Measurements from ENCODE around the gene CLEC2D. TPM values are rescaled to one million over a fixed set of nuclear protein-coding genes. Genes with fewer than 3 reads are reported as not detected.
A peak's percentile ranks its signal among the peaks of the same experiment; 100 is the strongest.
"Not testable (repeated sequence)": the region's sequence is repeated elsewhere in the genome, so short reads cannot be mapped to it uniquely, and the experiment has no call there.

CLEC2D gene
- total RNA-seq, 2 experiments from 2014 or later, result 280 to 301 TPM

DNA sequence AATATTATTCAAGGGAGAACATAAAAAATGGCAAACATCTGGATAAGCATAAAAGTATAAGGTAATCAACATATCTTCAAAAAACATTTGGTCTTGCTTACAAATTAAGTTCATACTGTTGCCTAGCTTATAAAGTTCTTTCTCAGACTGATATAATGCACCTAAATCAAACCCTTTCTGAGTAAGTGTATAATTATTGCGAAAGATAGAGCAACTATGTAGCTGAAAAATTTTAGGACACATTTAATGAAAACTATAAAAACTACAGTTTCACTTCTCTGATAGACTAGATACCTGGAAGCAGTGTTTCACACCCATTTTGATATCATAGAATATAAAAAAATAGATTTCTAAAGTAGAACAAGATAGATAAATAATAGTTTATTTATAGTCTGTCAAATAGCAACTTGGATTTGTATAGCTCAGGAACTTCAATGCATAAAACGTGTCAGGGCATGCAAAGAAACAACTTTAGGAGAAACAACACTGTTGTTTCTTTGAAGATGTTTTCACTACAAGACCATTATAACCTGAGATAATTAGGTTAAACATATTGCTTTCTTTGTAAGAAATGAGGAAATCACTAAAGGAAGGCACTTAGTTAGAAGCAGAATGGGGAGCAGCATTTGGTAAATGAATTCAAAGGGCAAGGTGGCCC lies 55.8 kb downstream of the CLEC2D start:
- Mint-ChIP-seq H3K4me1 (no peaks in the 10 kb centered on the region), H3K4me3 (no peak overlapping the region), H3K9me3 (no peaks in the 10 kb centered on the region), H3K36me3 (peaks cover 2% of the 10 kb centered on the region), H3K27ac (no peak overlapping the region), H3K27me3 (peaks cover 1% of the 10 kb centered on the region)
- ATAC-seq (ENCODE audit: low read depth) (no peak), DNase-seq (no peak)
- POLR2A ChIA-PET, result interaction anchor here (1.3 kb wide), 1 partner anchor 17 kb away, joined by 3 read pairs; no protein-coding TSS in a partner anchor

DNA sequence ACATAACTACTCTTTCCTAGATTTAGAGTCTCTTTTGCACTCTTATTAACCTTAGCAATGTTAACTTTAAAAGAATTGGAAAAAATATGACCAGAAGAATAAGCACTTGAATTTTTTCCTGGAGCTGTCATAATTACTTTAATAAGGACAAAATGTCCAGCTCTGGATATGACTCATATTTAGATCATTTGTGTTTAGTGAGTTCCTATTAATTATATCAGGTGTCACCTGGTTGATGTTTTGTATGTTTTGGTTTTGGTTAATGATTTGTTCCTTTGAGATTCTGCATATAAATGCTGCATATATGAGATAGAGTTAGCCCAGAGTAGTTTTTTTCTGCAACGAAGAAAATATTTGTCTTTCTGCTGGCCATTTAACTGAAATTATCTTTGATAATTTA lies 58.3 kb downstream of the CLEC2D start:
- peaks cover 4% of the 10 kb centered on the region for H3K36me3 Mint-ChIP-seq
- H3K27me3 Mint-ChIP-seq, result no peaks in the 10 kb centered on the region
- ATAC-seq (ENCODE audit: low read depth) (no peak), DNase-seq (no peak)
- H3K9me3 Mint-ChIP-seq, result peaks cover 1% of the 10 kb centered on the region
- H3K4me3 Mint-ChIP-seq, result no peak overlapping the region
- H3K27ac Mint-ChIP-seq, result no peak overlapping the region
- peaks cover 15% of the 10 kb centered on the region for H3K4me1 Mint-ChIP-seq
- POLR2A ChIA-PET, result no interaction called here

DNA sequence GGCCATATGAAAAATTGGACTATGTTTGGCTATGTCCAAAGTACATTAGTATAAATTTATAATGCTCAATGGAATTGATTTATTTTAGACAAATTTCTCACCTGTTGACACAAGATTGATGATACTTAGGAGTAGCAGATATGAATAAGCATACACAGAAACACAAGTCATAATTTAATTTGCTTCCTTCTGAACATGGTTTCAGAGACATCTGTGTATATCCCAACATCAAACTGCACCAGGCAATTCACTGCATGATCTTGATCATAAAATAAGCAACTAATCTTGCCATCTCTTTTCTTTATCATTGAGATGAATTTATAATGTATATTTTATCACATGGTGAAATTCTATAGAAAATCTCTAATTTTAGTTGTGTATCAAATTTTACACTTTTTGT lies 59.6 kb downstream of the CLEC2D start:
- Mint-ChIP-seq H3K4me3 (no peak overlapping the region), H3K27me3 (no peaks in the 10 kb centered on the region), H3K27ac (no peak overlapping the region), H3K9me3 (peaks cover 1% of the 10 kb centered on the region), H3K36me3 (peaks cover 5% of the 10 kb centered on the region), H3K4me1 (peaks cover 20% of the 10 kb centered on the region)
- POLR2A ChIA-PET, result interaction anchor here (1.4 kb wide), 1 partner anchor 81 kb away, joined by 4 read pairs; no protein-coding TSS in a partner anchor
- ATAC-seq (ENCODE audit: low read depth) (no peak), DNase-seq (no peak)

DNA sequence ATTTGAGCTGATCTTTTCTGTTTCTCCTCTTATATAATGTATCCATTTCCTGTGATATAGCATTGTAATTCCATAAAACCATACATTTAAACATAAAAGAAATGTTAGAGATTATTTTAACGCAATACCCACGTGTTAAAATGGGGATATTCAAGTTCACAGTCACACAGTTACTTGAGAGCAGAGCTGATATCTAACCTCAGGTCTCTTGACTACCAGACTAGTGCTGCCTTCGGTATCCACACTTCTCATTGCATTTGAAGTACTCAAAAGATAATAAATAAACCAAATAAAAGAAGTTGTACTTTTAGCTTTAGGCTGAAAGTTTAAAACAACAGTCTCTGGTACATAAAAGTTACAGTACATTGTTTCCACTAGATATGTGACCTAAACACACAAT lies 60.5 kb downstream of the CLEC2D start:
- Mint-ChIP-seq H3K4me1 (peaks cover 22% of the 10 kb centered on the region), H3K4me3 (no peak overlapping the region), H3K27me3 (no peaks in the 10 kb centered on the region), H3K27ac (no peak overlapping the region), H3K9me3 (peaks cover 1% of the 10 kb centered on the region), H3K36me3 (peaks cover 5% of the 10 kb centered on the region)
- no peak for DNase-seq
- POLR2A ChIA-PET, result interaction anchor here (1.0 to 1.4 kb wide), 4 partner anchors 9 to 82 kb away, joined by 3 to 5 read pairs (median 4); no protein-coding TSS in a partner anchor
- ATAC-seq (ENCODE audit: low read depth), result no peak

DNA sequence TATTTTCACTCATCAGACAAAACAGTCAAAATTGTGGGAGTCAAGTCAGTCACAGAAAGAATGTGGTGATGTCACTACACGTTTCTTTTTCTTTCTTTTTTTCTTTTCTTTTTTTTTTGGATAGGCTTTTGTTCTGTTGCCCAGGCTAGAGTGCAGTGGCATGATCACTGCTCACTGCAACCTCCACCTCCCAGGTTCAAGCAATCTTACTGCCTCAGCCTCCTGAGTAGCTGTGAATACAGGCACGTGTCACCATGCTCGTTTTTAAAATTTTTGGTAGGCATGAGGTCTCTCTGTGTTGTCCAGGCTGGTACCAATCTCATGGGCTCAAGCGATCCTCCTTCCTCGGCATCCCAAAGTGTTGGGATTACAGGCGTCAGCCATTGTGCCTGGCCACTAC lies 61.1 kb downstream of the CLEC2D start:
- Mint-ChIP-seq H3K27ac (no peak overlapping the region), H3K9me3 (peaks cover 1% of the 10 kb centered on the region), H3K27me3 (no peaks in the 10 kb centered on the region), H3K36me3 (peaks cover 8% of the 10 kb centered on the region), H3K4me3 (no peak overlapping the region), H3K4me1 (peaks cover 23% of the 10 kb centered on the region)
- ATAC-seq (ENCODE audit: low read depth), result no peak
- POLR2A ChIA-PET, result interaction anchor here (1.0 to 1.4 kb wide), 4 partner anchors 8 to 83 kb away, joined by 3 to 5 read pairs (median 4); no protein-coding TSS in a partner anchor
- DNase-seq, result no peak

DNA sequence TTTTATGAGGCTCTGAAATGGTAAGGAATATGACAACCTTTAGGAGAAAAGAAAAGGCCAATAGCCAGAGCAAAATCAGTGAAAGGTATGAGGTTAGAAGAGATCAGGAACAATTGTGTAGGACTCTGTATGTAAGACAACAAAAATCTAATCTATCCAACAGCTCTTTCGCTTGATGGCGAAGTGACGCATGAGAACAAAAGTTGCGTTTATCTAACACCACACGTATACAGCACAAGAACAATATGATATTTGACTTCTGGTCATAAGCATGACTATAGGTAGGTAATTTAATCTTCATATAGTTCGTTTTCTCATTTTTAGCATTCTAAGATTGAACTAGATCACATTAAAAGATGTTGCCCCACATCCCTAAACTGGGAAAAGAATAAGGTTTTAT lies 61.9 kb downstream of the CLEC2D start:
- POLR2A ChIA-PET, result interaction anchor here (1.1 to 1.5 kb wide), 2 partner anchors 23 to 83 kb away, joined by 3 to 5 read pairs; no protein-coding TSS in a partner anchor
- H3K9me3 Mint-ChIP-seq, result peaks cover 1% of the 10 kb centered on the region
- peaks cover 11% of the 10 kb centered on the region for H3K36me3 Mint-ChIP-seq
- ATAC-seq (ENCODE audit: low read depth) (no peak), DNase-seq (no peak)
- H3K4me1 Mint-ChIP-seq, result peaks cover 26% of the 10 kb centered on the region
- peak overlapping the region; percentile 35 for H3K27ac Mint-ChIP-seq
- H3K27me3 Mint-ChIP-seq, result no peaks in the 10 kb centered on the region
- H3K4me3 Mint-ChIP-seq, result peak overlapping the region; percentile 58

DNA sequence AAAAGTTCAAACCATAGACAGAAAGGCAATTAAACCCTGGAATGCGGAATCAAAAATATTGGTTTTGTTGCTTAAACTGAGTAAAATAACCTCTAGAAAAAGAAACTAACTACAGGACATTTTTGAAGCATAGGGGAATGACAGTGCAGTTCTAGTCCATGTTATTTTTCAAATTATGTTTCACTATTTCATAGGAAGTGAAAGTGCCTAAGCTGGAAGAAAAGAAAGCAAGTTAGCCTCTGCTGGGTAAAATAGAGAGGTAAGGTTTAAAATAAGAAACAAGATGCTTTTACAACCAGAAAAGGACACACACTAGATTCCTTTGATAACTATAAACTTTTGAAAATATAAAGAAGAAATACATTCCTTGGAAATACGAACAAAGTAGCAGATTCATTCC lies 62.3 kb downstream of the CLEC2D start:
- ATAC-seq (ENCODE audit: low read depth) (peak; percentile 72), DNase-seq (no peak)
- peaks cover 12% of the 10 kb centered on the region for H3K36me3 Mint-ChIP-seq
- H3K9me3 Mint-ChIP-seq, result peaks cover 1% of the 10 kb centered on the region
- POLR2A ChIA-PET, result interaction anchor here (1.1 to 1.5 kb wide), 2 partner anchors 24 to 84 kb away, joined by 3 to 5 read pairs; no protein-coding TSS in a partner anchor
- H3K4me1 Mint-ChIP-seq, result peaks cover 29% of the 10 kb centered on the region
- no peaks in the 10 kb centered on the region for H3K27me3 Mint-ChIP-seq
- peak overlapping the region; percentile 35 for H3K27ac Mint-ChIP-seq
- peak overlapping the region; percentile 58 for H3K4me3 Mint-ChIP-seq

DNA sequence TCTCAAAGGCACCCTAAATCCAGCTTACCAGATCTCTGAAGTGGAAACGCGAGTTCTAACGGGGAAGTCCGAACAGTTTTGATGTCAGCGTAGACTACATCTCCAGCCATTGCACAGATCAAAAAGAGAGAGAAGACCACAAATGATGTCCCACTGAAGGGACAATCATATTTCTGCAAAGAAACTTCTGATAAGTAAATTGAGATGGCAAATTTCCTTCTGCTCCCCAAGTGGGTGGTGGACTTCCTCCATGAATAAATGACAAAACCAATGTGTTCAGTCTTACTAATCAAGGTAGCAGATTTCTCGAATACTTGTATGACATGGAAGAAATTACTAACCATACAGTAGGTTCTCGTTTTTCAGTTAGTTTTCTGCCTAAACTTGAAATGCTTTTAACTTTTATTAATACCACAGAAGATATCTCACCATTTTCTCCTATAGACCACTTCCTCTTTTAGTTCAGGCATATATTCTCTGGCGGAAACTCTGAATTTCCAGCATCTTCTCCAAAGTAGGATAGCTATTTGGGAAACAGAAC lies 63.5 kb downstream of the CLEC2D start, which contains the start of gene CLECL1:
CLECL1 (minus strand) TSS at position 177 of the 541 bp plus-strand sequence.
- peaks cover 37% of the 10 kb centered on the region for H3K4me1 Mint-ChIP-seq
- DNase-seq (no peak), ATAC-seq (ENCODE audit: low read depth) (no peak)
- POLR2A ChIA-PET, result interaction anchor here (0.9 to 1.4 kb wide), 2 partner anchors 59 to 65 kb away, joined by 3 read pairs; no protein-coding TSS in a partner anchor
- peak within 1 kb of the TSS; percentile 73 for H3K27ac Mint-ChIP-seq
- no peaks in the 10 kb centered on the region for H3K27me3 Mint-ChIP-seq
- peaks cover 1% of the 10 kb centered on the region for H3K9me3 Mint-ChIP-seq
- H3K4me3 Mint-ChIP-seq, result peak within 1 kb of the TSS; percentile 63
- H3K36me3 Mint-ChIP-seq, result peaks cover 13% of the 10 kb centered on the region

DNA sequence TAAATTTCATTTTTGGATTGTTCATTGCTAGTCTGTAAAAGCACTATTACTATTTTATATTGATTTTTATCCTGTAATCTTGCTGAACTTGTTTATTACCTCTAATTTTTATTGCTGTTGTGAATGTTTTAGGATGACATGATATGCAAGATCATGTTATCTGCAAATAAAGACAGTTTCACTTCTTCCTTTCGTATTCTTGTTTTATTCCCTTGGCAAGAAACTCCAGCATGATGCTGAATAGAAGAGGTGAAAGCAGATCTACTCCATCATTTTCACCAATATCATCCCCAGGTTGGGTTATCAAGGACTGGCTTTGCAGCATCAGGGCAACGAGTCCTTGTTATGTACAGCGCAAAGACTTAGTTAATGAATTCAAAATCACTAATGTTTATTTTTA lies 66.1 kb downstream of the CLEC2D start:
- H3K36me3 Mint-ChIP-seq, result peaks cover 28% of the 10 kb centered on the region
- POLR2A ChIA-PET, result no interaction called here

DNA sequence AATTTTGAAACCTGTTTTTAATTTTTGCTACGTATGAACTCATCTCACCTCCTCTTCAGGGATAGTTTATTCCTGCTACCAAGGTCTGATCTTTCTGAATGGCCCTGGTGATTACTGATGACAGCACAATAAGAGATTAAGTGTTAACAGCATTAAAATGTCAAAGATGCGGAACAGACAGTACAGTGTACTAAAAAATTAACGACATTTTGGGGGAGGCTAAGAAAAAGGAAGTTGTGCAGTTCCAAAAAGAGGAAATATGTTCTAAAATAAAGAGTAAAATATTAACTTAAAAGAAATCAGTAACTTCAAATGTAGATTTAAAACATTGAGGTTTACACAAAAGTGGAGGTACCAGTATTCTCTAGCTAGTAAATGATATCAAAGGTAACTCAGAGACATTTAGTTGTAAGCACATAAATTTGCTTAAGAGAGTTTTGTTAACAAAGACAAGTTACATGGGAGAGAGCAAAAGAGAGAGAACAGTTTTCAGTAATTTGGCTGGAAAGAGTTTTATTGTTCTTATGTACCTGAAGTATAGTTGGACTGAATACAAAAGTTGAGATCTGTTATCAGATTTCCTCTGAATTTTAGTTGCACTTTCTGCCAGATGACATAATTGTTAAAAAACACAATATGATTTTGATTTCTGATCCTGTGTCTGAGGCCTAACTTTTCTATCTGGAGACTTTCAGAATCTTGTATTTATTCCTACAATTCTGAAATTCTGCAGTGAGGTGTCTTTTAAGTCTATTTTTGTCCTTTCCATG lies 67.6 kb downstream of the CLEC2D start:
- ATAC-seq (ENCODE audit: low read depth), result no peak
- Mint-ChIP-seq H3K4me3 (peak overlapping the region; percentile 72), H3K27me3 (no peaks in the 10 kb centered on the region), H3K4me1 (peaks cover 55% of the 10 kb centered on the region), H3K36me3 (peaks cover 29% of the 10 kb centered on the region), H3K27ac (peak overlapping the region; percentile 92), H3K9me3 (peaks cover 3% of the 10 kb centered on the region)
- no peak for DNase-seq
- POLR2A ChIA-PET, result interaction anchor here (0.8 to 1.6 kb wide), 3 partner anchors 66 to 89 kb away, joined by 3 to 4 read pairs (median 4); no protein-coding TSS in a partner anchor

More for the DNA sequence above, 66.1 kb downstream of the CLEC2D start:
- H3K4me1 Mint-ChIP-seq, result peaks cover 55% of the 10 kb centered on the region
- H3K27me3 Mint-ChIP-seq, result no peaks in the 10 kb centered on the region
- no peak overlapping the region for H3K4me3 Mint-ChIP-seq
- ATAC-seq (ENCODE audit: low read depth) (no peak), DNase-seq (no peak)
- H3K9me3 Mint-ChIP-seq, result peaks cover 3% of the 10 kb centered on the region
- no peak overlapping the region for H3K27ac Mint-ChIP-seq

DNA sequence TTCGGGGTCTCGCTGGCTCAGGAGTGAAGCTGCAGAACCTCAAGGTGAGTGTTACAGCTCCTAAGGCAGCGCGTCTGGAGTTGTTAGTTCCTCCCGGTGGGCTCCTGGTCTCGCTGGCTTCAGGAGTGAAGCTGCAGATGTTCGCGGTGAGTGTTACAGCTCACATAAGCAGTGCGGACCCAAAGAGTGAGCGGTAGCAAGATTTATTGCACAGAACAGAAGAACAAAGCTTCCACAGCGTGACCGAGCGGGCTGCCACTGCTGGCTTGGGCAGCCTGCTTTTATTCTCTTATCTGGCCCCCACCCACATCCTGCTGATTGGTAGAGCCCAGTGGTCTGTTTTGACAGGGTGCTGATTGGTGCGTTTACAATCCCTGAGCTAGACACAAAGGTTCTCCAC lies 69.4 kb downstream of the CLEC2D start:
- Mint-ChIP-seq H3K4me1 (peaks cover 59% of the 10 kb centered on the region), H3K4me3 (peak overlapping the region; percentile 75), H3K27ac (peak overlapping the region; percentile 82), H3K36me3 (peaks cover 26% of the 10 kb centered on the region)
- DNase-seq; H3K27me3 Mint-ChIP-seq; H3K9me3 Mint-ChIP-seq; ATAC-seq (ENCODE audit: low read depth): not testable (repeated sequence)
- POLR2A ChIA-PET, result interaction anchor here (0.8 to 5.3 kb wide), 5 partner anchors 9 to 90 kb away, joined by 3 to 84 read pairs (median 3); partner anchors contain the start of genes CD69 and CLEC2D

DNA sequence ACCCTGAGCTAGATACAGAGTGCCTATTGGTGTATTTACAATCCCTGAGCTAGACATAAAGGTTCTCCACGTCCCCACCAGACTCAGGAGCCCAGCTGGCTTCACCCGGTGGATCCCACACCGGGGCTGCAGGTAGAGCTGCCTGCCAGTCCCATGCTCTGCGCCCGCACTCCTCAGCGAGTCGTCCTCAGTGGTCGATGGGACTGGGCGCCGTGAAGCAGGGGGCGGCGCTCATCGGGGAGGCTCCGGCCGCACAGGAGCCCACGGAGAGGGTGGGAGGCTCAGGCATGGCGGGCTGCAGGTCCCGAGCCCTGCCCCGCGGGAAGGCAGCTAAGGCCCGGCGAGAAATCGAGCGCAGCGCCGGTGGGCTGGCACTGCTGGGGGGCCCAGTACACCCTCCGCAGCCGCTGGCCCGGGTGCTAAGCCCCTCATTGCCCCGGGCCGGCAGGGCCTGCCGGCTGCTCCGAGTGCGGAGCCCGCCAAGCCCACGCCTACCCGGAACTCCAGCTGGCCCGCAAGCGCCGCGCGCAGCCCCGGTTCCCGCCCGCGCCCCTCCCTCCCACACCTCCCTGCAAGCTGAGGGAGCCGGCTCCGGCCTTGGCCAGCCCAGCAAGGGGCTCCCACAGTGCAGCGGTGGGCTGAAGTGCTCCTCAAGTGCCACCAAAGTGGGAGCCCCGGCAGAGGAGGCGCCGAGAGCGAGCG lies 70.0 kb downstream of the CLEC2D start:
- H3K9me3 Mint-ChIP-seq; ATAC-seq (ENCODE audit: low read depth); H3K27me3 Mint-ChIP-seq: not testable (repeated sequence)
- peak overlapping the region; percentile 84 for H3K4me3 Mint-ChIP-seq
- peak; percentile 55 for DNase-seq
- POLR2A ChIA-PET, result interaction anchor here (0.7 to 5.3 kb wide), 7 partner anchors 10 to 90 kb away, joined by 3 to 84 read pairs (median 4); partner anchors contain the start of genes CD69 and CLEC2D
- peak overlapping the region; percentile 80 for H3K27ac Mint-ChIP-seq
- H3K4me1 Mint-ChIP-seq, result peaks cover 58% of the 10 kb centered on the region
- peaks cover 26% of the 10 kb centered on the region for H3K36me3 Mint-ChIP-seq

Measured in activated naive CD8-positive, alpha-beta T cell treated with anti-CD3 and anti-CD28 coated beads, Interleukin-2, amount 10 ng/mL, durations not matched to agents 7 days and 5 days (primary cell).